ENCODE measurements around the gene NAA25. TPM values are rescaled to one million over a fixed set of nuclear protein-coding genes. Genes with fewer than 3 reads are reported as not detected.

NAA25 gene
- total and polyA plus RNA-seq, 8 donors = 2.3 to 72.6 (median 11.3) TPM

DNA sequence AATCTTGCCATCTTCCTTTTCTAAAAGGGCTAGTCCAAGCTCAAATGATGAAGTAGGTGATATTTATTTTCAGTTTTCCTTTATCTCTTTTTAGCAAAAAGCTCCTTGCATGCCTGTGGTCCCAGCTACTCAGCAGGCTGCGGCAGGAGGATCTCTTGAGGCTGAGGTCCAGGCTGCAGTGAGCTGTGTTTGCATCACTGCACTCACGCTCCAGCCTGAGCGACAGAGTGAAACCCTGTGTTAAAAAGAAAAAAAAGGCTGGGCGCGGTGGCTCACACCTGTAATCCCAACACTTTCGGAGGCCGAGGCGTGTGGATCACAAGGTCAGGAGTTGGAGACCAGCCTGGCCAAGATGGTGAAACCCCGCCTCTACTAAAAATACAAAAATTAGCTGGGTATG lies 100.6 kb downstream of the NAA25 start:
- Histone ChIP-seq H3K36me3 (no peaks in the 10 kb centered on the region), H3K4me3 (no peak overlapping the region), H3K4me1 (peaks cover 17 to 63% (median 43%) of the 10 kb centered on the region in 4 donors), H3K27ac (peak overlapping the region in 1 of 5 donors; percentile 24), H3K27me3 (no peaks in the 10 kb centered on the region), H3K9me3 (no peaks in the 10 kb centered on the region)
- TF ChIP-seq CTCF (IDR thresholded peaks at IDR 0.05) = no peak
- TF ChIP-seq POLR2AphosphoS5 (IDR thresholded peaks at IDR 0.05) = no peak
- no peak for TF ChIP-seq POLR2A (IDR thresholded peaks at IDR 0.05)
- TF ChIP-seq EP300 (IDR thresholded peaks at IDR 0.05) = no peak
- 87 to 95% (median 88%) methylated on average over 9 of the region's 9 CpGs for WGBS, 5 donors
- no peak for DNase-seq
- intact Hi-C loops (cut with DNase I; ENCODE audit: low total_unique reads) = no loop called here

- H3K9me3 ChIP-seq = no peaks in the 10 kb centered on the region
- TF ChIP-seq POLR2AphosphoS5 (IDR thresholded peaks at IDR 0.05) (peak in 2 of 3 donors; percentile 45 to 82), POLR2A (IDR thresholded peaks at IDR 0.05) (no peak), EP300 (IDR thresholded peaks at IDR 0.05) (no peak), CTCF (IDR thresholded peaks at IDR 0.05) (no peak)
- H3K27ac ChIP-seq = peak overlapping the region; percentile 1 to 66 (median 38)
- H3K27me3 ChIP-seq = no peaks in the 10 kb centered on the region
- intact Hi-C loops (cut with DNase I; ENCODE audit: low total_unique reads) = no loop called here
- peak; percentile 67 to 70 for DNase-seq
- peaks cover 5 to 58% (median 30%) of the 10 kb centered on the region in 4 donors for H3K4me1 ChIP-seq
- H3K4me3 ChIP-seq = peak overlapping the region in 1 of 4 donors; percentile 4
- 44 to 68% (median 52%) methylated on average over 6 of the region's 6 CpGs for WGBS, 5 donors
- no peaks in the 10 kb centered on the region for H3K36me3 ChIP-seq
Observed at GRCh38 chr12:112005419-112006395, 102.9 kb downstream of the NAA25 start.

DNA sequence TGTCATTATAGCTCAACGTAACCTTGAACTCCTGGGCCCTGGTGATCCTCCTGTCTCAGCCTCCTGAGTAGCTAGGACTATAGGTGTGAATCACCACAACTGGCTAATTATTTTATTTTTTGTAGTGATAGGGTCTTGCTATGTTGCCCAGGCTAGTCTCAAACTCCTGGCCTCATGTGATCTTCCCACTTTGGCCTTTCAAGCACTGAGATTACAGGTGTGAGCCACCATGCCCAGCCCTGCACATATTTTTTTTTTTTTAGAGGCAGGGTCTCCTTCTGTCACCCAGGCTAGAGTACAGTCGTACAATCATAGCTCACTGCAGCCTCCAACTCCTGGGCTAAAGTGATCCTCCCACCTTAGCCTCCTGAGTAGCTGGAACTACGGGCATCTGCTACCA lies 104.5 kb downstream of the NAA25 start:
- Histone ChIP-seq H3K4me3 (no peak overlapping the region), H3K27me3 (no peaks in the 10 kb centered on the region), H3K4me1 (peaks cover under 1 to 44% (median 25%) of the 10 kb centered on the region in 4 donors), H3K27ac (no peak overlapping the region), H3K9me3 (no peaks in the 10 kb centered on the region), H3K36me3 (no peaks in the 10 kb centered on the region)
- 91 to 99% (median 95%) methylated on average over 3 of the region's 3 CpGs for WGBS, 5 donors
- DNase-seq = no peak
- intact Hi-C loops (cut with DNase I; ENCODE audit: low total_unique reads) = no loop called here
- TF ChIP-seq EP300 (IDR thresholded peaks at IDR 0.05) (no peak), POLR2AphosphoS5 (IDR thresholded peaks at IDR 0.05) (no peak), CTCF (IDR thresholded peaks at IDR 0.05) (no peak), POLR2A (IDR thresholded peaks at IDR 0.05) (no peak)

DNA sequence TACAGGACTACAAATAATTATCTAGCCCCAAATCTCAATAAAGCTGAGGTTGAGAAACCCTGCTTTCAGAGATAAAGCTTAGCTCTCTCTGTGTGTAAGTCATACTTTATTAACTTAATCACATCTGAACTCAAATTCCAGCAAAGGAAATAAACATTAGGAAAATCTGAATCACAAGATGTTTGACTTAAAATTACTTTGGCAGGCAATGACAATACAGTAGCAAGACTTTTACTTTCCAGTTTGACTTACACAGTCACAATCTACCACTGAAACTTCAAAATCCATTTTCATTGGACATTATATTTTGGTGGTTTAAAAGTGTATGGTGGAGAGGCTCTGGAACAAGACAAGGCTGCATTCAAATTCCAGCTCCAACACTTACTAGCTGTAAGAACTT lies 107.0 kb downstream of the NAA25 start:
- H3K27ac ChIP-seq = peak overlapping the region in 4 of 5 donors; percentile 12 to 59 (median 24)
- intact Hi-C loops (cut with DNase I; ENCODE audit: low total_unique reads) = no loop called here
- no peaks in the 10 kb centered on the region for H3K36me3 ChIP-seq
- no peak for TF ChIP-seq CTCF (IDR thresholded peaks at IDR 0.05)
- TF ChIP-seq POLR2AphosphoS5 (IDR thresholded peaks at IDR 0.05) = no peak
- no peak for TF ChIP-seq EP300 (IDR thresholded peaks at IDR 0.05)
- TF ChIP-seq POLR2A (IDR thresholded peaks at IDR 0.05) = no peak
- H3K27me3 ChIP-seq = no peaks in the 10 kb centered on the region
- DNase-seq = no peak
- no peak overlapping the region for H3K4me3 ChIP-seq
- no peaks in the 10 kb centered on the region for H3K9me3 ChIP-seq
- peaks cover 0 to 46% (median 21%) of the 10 kb centered on the region in 4 donors for H3K4me1 ChIP-seq
